MM.1S (cell line): ENCODE data around the gene SETDB2.

Experiments
- EZH2 ChIP-seq: fragments of 300-600 bp; sonication (generic); optimal IDR thresholded peaks from 2 replicates; pipeline ENCODE3; 2017; ENCODE audit warnings: low read depth, mild to moderate bottlenecking, antibody characterized with exemption, low read length, mixed read lengths
- TF ChIP-seq, protein P1 (sequence below): fragments of 300-600 bp; sonication (generic); IDR thresholded peaks from 2 replicates; pipeline ENCODE4 v1.5.1; 2016; ENCODE audit warnings: antibody characterized with exemption, low read length, mixed read lengths

DNA sequence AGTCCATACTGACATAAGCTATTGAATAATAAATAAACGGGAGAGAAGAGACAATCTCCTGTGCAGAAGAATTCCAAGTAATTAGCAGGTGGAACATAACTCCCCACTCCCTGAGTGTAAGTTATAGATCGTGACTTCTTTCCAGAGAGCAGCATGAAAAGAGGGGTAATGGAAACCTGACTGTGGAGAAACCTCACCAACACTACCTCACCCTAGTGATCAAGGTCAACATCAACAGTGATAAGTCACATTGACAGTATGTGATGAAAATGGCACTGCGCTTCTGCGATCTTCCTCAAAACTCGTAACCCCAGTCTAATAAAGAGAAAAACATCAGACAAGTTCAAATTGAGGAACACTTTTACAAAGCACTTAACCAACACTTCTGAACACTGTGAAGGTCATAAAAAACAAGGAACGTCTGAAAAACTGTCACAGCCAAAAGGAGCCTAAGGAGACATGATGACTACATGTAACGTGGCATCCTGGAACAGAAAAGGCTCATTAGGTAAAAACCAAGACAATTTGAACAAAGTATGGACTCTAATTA, 20.0 kb upstream of the SETDB2 start:
- no peak for TF ChIP-seq EZH2
- TF ChIP-seq, protein P1, sequence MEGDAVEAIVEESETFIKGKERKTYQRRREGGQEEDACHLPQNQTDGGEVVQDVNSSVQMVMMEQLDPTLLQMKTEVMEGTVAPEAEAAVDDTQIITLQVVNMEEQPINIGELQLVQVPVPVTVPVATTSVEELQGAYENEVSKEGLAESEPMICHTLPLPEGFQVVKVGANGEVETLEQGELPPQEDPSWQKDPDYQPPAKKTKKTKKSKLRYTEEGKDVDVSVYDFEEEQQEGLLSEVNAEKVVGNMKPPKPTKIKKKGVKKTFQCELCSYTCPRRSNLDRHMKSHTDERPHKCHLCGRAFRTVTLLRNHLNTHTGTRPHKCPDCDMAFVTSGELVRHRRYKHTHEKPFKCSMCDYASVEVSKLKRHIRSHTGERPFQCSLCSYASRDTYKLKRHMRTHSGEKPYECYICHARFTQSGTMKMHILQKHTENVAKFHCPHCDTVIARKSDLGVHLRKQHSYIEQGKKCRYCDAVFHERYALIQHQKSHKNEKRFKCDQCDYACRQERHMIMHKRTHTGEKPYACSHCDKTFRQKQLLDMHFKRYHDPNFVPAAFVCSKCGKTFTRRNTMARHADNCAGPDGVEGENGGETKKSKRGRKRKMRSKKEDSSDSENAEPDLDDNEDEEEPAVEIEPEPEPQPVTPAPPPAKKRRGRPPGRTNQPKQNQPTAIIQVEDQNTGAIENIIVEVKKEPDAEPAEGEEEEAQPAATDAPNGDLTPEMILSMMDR: no peak
